K562 (cell line): ENCODE results near the gene TBC1D5. TPM values are rescaled to one million over a fixed set of nuclear protein-coding genes. Genes with fewer than 3 reads are reported as not detected.
A peak's percentile ranks its signal among the peaks of the same experiment; 100 is the strongest.

Source experiments
- ATAC-seq: fragments of 200-7000 bp; cut with Tn5 transposase; 3 replicates; pipeline ENCODE4 v1.9.1; 2020; ENCODE audit warnings: moderate library complexity
- BruUV-seq: library from RNA; stranded (reverse); fragments of 400-500 nt; replicated peaks from 2 replicates; lab custom pipeline; 2021; lab: Mats Ljungman, UMichigan
- CTCF ChIA-PET: fragments of 300-600 bp; formaldehyde crosslinking; extraction: SDS; loops from one replicate; lab custom pipeline; 2021; ENCODE audit warnings: low intra/inter-chr PET ratio; lab: Yijun Ruan, JAX
- POLR2A ChIA-PET: fragments of 300-600, 350-650 bp; sonication (Branson Sonifier 250); formaldehyde crosslinking; extraction: SDS; loops from one replicate; lab custom pipeline; 2021; ENCODE audit warnings: antibody characterized with exemption, inconsistent platforms; lab: Yijun Ruan, JAX
- DNase-seq, 4 experiments: peaks; one replicate each; pipeline versions ENCODE4 v3.0.0 to v3.0.0-alpha.2; 2011 to 2018; ENCODE audit warnings: low spot score in 3 of 4, mixed read lengths in 3 of 4; ENCODE audit errors: extremely low read depth in 1 of 4
- FAIRE-seq: peaks from 2 replicates; lab custom pipeline; 2011; peaks lifted over from hg19 to GRCh38; lab: Jason Lieb, UNC
- H2AFZ ChIP-seq: 2 replicates; pipeline ENCODE4 v1.6.0; 2011; ENCODE audit warnings: low read depth, low read length, control low read depth, inconsistent platforms
- H3K27ac ChIP-seq: fragments of 200-600 bp; 3 replicates; pipeline ENCODE4 v1.8.0; 2011; ENCODE audit warnings: low read depth, mild to moderate bottlenecking, control low read depth, inconsistent platforms, low read length, moderate library complexity, mixed read lengths; ENCODE audit errors: extremely low read depth
- H3K27me3 ChIP-seq, 2 experiments: fragments of 300-600 bp in 1 of 2; 2 replicates in 1 of 2; 3 replicates in 1 of 2; pipeline versions ENCODE4 v1.6.0 to v1.8.0; 2011; ENCODE audit warnings: inconsistent platforms in 2 of 2, low read length in 2 of 2, mild to moderate bottlenecking in 1 of 2, mixed read lengths in 1 of 2, moderate library complexity in 1 of 2; ENCODE audit not compliant: control insufficient read depth in 2 of 2, insufficient read depth in 2 of 2
- H3K36me3 ChIP-seq: fragments of 300-600 bp; 3 replicates; pipeline ENCODE4 v1.8.0; 2011; ENCODE audit warnings: mild to moderate bottlenecking, low read length, inconsistent platforms; ENCODE audit not compliant: control insufficient read depth, insufficient read depth
- H3K4me1 ChIP-seq, 2 experiments: fragments of 200-600 bp in 1 of 2; replicated peaks in 1 of 2; 2 replicates in 1 of 2; 3 replicates in 1 of 2; pipeline versions ENCODE4 v1.5.1 to v1.8.0; 2011; ENCODE audit warnings: inconsistent platforms in 2 of 2, low read length in 2 of 2, mild to moderate bottlenecking in 1 of 2, mixed read lengths in 1 of 2, moderate library complexity in 1 of 2; ENCODE audit not compliant: control insufficient read depth in 2 of 2, insufficient read depth in 2 of 2
- H3K4me2 ChIP-seq: 2 replicates; pipeline ENCODE4 v1.6.1; 2011; ENCODE audit warnings: low read length, control low read depth, inconsistent platforms, mixed read lengths; ENCODE audit not compliant: insufficient read depth
- H3K4me3 ChIP-seq: fragments of 200-600 bp; sonication (generic), shearing (Covaris generic); 2 replicates; pipeline ENCODE4 v1.5.1; 2016; ENCODE audit warnings: control low read depth, inconsistent platforms
- H3K79me2 ChIP-seq: fragments of 200-600 bp; 3 replicates; pipeline ENCODE4 v1.8.0; 2011; ENCODE audit warnings: low read length, inconsistent platforms; ENCODE audit not compliant: control insufficient read depth, insufficient read depth
- H3K9ac ChIP-seq, 2 experiments: 2 replicates each; pipeline versions ENCODE4 v1.6.0 to v1.6.1; 2011; ENCODE audit warnings: low read depth in 2 of 2, low read length in 2 of 2, control low read depth in 1 of 2, inconsistent platforms in 1 of 2, mild to moderate bottlenecking in 1 of 2, mixed read lengths in 1 of 2; ENCODE audit not compliant: insufficient read depth in 1 of 2
- H3K9me1 ChIP-seq: one replicate; pipeline ENCODE4 v1.6.0; 2011; ENCODE audit warnings: inconsistent platforms, mild to moderate bottlenecking, low read length, moderate library complexity; ENCODE audit not compliant: control insufficient read depth, insufficient read depth
- H3K9me3 ChIP-seq: replicated peaks from 2 replicates; pipeline ENCODE4 v1.5.1; 2011; ENCODE audit warnings: low read depth, low read length, inconsistent platforms; ENCODE audit not compliant: control insufficient read depth, insufficient read depth
- H4K20me1 ChIP-seq: replicated peaks from 2 replicates; pipeline ENCODE4 v1.6.1; 2011; ENCODE audit warnings: low read length, inconsistent platforms, mixed read lengths; ENCODE audit not compliant: control insufficient read depth, insufficient read depth
- ATF3 ChIP-seq, 2 experiments: fragments of 450-650 bp in 1 of 2; sonication (generic) in 1 of 2; formaldehyde crosslinking in 1 of 2; IDR thresholded peaks in 1 of 2; conservative IDR thresholded peaks in 1 of 2; 2 replicates each; pipeline versions ENCODE4 v1.6.1 to v1.8.1; 2016 to 2023; ENCODE audit warnings: mild to moderate bottlenecking in 2 of 2, moderate library complexity in 2 of 2, inconsistent platforms in 1 of 2, missing genetic modification reagents in 1 of 2
- FOSL1 ChIP-seq: fragments of 200-800 bp; sonication (Bioruptor generic); conservative IDR thresholded peaks from 2 replicates; pipeline ENCODE4 v1.6.1; 2016; ENCODE audit warnings: missing genetic modification characterization, missing compliant biosample characterization
- JUND ChIP-seq, 2 experiments: IDR thresholded peaks; 2 replicates in 1 of 2; 3 replicates in 1 of 2; pipeline ENCODE4 v1.6.1; 2011; ENCODE audit warnings: borderline replicate concordance in 2 of 2, low read depth in 2 of 2, low read length in 2 of 2, improper control_type of control experiment in 1 of 2, missing biosample characterization in 1 of 2, missing genetic modification characterization in 1 of 2, missing genetic modification reagents in 1 of 2
- ZBTB34 ChIP-seq: fragments of 250-450 bp; sonication (Bioruptor Pico); IDR thresholded peaks from 2 replicates; pipeline ENCODE4 v1.8.0; 2021; ENCODE audit warnings: mild to moderate bottlenecking, moderate library complexity
- in situ Hi-C: fragments of 300-500 bp; cut with MboI; formaldehyde crosslinking; loops from 4 replicates; pipeline ENCODE4 v1.15.0; 2018; ENCODE audit warnings: inconsistent platforms, mixed read lengths
- intact Hi-C: fragments of 100-400 bp; cut with micrococcal nuclease; formaldehyde crosslinking; loops from 2 replicates; pipeline ENCODE4 v1.14.2; 2022
- polyA plus RNA-seq, 8 experiments: library from polyadenylated mRNA; depleted of rRNA in 4 of 8; stranded (reverse) in 5 of 8; unstranded in 3 of 8; fragments of >200 nt; fragmentation: Nextera tagmentation in 2 of 8; fragmentation: Illumina TruSeq in 1 of 8; extraction: Ambion mirVana in 2 of 8; extraction: Trizol in 1 of 8; gene quantifications; 2 replicates each; pipeline versions ENCODE4 v1.2.1 to v1.2.3, GENCODE V29; 2011 to 2014; ENCODE audit warnings: inconsistent platforms in 1 of 8, missing spikeins in 1 of 8
- total RNA-seq, 7 experiments: library from RNA; depleted of rRNA in 6 of 7; stranded (reverse); fragments of >200 nt in 6 of 7; fragmentation: Illumina TruSeq in 2 of 7; extraction: Trizol in 2 of 7; gene quantifications; 2 replicates each; pipeline versions ENCODE4 v1.2.1 to v1.2.3, GENCODE V29; 2011 to 2021; ENCODE audit warnings: low replicate concordance in 1 of 7

TBC1D5 gene
- total and polyA plus RNA-seq, 9 of the 15 experiments (the other 6 are each of a cell fraction or from before 2014, with no cell fraction given) = 2.9 to 38.1 (median 25.6) TPM

GRCh38 chr3:17605032-17605431 lies 137.4 kb downstream of the TBC1D5 start:
- DNase-seq (no peak), ATAC-seq (no peak), FAIRE-seq (no peak)
- POLR2A ChIA-PET = interaction anchor here (1.3 kb wide), 1 partner anchor 8 kb away, joined by 4 read pairs; no protein-coding TSS in a partner anchor
- in situ Hi-C loops (no loop called here), intact Hi-C loops (no loop called here)
- H3K79me2 ChIP-seq = no peaks in the 10 kb centered on the region
- H3K4me2 ChIP-seq = no peak overlapping the region
- no peaks in the 10 kb centered on the region for H3K9me3 ChIP-seq
- no TSS peak for BruUV-seq
- H2AFZ ChIP-seq = no peak overlapping the region
- H3K27ac ChIP-seq = no peak overlapping the region
- H3K27me3 ChIP-seq = no peaks in the 10 kb centered on the region
- no peaks in the 10 kb centered on the region for H3K4me1 ChIP-seq
- no peak overlapping the region for H3K4me3 ChIP-seq
- no peaks in the 10 kb centered on the region for H3K9me1 ChIP-seq
- H3K9ac ChIP-seq = no peak overlapping the region
- CTCF ChIA-PET = no interaction called here
- H4K20me1 ChIP-seq = no peaks in the 10 kb centered on the region
- no peaks in the 10 kb centered on the region for H3K36me3 ChIP-seq
- TF ChIP-seq JUND (IDR thresholded peaks at IDR 0.05; ENCODE audit: borderline replicate concordance, low read depth, low read length) = peak; percentile 55; the same call in 1 of the 2 replicates
- TF ChIP-seq JUND (tag; IDR thresholded peaks at IDR 0.05; ENCODE audit: borderline replicate concordance, low read depth, low read length) = peak; percentile 21; the same call in 1 of the 3 replicates
- TF ChIP-seq ZBTB34 (CRISPR knock-in tag) = no peak
- peak; percentile 48; the same call in 1 of the 2 replicates for TF ChIP-seq FOSL1 (tag)
- TF ChIP-seq ATF3 (IDR thresholded peaks at IDR 0.05) = peak; percentile 59
- TF ChIP-seq ATF3 (CRISPR knock-in tag; conservative IDR thresholded peaks at IDR 0.05) = no peak
- TF ChIP-seq, all 486 proteins: peak for 3
